Measurements from ENCODE around the gene APP. TPM values are rescaled to one million over a fixed set of nuclear protein-coding genes. Genes with fewer than 3 reads are reported as not detected.

The APP gene
- total RNA-seq, 2 donors from 2014 or later = 460 to 557 TPM

DNA sequence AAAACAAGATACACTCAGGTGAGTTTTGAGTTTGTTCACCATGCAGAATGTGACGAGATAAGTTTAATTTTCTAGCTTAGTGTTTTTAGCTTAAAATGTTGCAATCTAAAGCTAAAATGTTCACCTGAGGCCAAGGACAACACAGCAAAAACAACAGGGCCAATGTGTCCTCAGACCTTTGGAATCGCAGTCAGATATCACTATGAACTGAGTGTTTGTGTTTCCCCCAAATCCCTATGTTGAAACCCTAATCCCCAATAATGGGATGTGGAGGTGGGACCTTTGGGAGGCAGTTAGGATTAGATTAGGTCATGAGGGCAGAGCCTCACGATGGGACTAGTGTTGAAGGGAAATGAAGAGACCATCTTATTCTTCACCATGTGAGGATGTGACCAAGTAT lies 291.4 kb downstream of the APP start:
- no peak overlapping the region for H3K4me3 Mint-ChIP-seq
- H3K9me3 ChIP-seq (ENCODE audit: control insufficient read depth, low read length) = peaks cover 7% of the 10 kb centered on the region
- H3K27ac ChIP-seq (ENCODE audit: low read depth, low read length) = no peak overlapping the region
- H3K27me3 Mint-ChIP-seq (ENCODE audit: insufficient read depth) = no peaks in the 10 kb centered on the region
- no peaks in the 10 kb centered on the region for H3K4me1 ChIP-seq (ENCODE audit: control insufficient read depth, insufficient read depth, low read length)
- H3K36me3 Mint-ChIP-seq (ENCODE audit: low read depth) = peaks cover 59% of the 10 kb centered on the region
- no peaks in the 10 kb centered on the region for H3K27me3 ChIP-seq (ENCODE audit: control insufficient read depth, insufficient read depth, low read length, poor library complexity, severe bottlenecking)
- WGBS, 2 experiments (ENCODE audit: insufficient coverage in 1 of 2, insufficient read length in 1 of 2) = 100% methylated on average over 1 to 3 of the region's 3 CpGs
- no peak overlapping the region for H3K4me3 ChIP-seq (ENCODE audit: low read length)
- TF ChIP-seq CTCF (conservative IDR thresholded peaks at IDR 0.05) = no peak
- H3K4me1 Mint-ChIP-seq = peaks cover 3% of the 10 kb centered on the region
- no peak overlapping the region for H3K9ac ChIP-seq (ENCODE audit: extremely low read depth, low read length, poor library complexity, severe bottlenecking)
- peaks cover 13% of the 10 kb centered on the region for H3K9me3 Mint-ChIP-seq
- peaks cover 49% of the 10 kb centered on the region for H3K36me3 ChIP-seq (ENCODE audit: control insufficient read depth, insufficient read depth, low read length)
- H3K27ac Mint-ChIP-seq = no peak overlapping the region
- no peak for DNase-seq

DNA sequence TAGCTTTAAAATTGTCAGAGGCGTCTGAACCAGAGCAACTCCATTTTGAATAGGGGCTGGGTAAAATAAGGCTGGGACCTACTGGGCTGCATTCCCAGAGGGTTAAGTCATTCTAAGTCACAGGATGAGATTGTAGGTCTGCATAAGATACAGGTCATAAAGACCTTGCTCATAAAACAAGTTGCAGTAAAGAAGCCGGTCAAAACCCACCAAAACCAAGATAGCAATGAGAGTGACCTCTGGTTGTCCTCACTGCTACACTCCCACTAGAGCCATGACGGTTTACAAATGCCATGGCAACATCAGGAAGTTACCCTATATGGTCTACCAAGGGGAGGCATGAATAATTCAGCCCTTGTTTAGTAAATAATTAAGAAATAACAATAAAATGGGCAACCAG lies 292.2 kb downstream of the APP start:
- WGBS, 2 experiments (ENCODE audit: insufficient coverage in 1 of 2, insufficient read length in 1 of 2) = 88 to 100% methylated on average over 3 of the region's 3 CpGs
- peaks cover 45% of the 10 kb centered on the region for H3K36me3 ChIP-seq (ENCODE audit: control insufficient read depth, insufficient read depth, low read length)

DNA sequence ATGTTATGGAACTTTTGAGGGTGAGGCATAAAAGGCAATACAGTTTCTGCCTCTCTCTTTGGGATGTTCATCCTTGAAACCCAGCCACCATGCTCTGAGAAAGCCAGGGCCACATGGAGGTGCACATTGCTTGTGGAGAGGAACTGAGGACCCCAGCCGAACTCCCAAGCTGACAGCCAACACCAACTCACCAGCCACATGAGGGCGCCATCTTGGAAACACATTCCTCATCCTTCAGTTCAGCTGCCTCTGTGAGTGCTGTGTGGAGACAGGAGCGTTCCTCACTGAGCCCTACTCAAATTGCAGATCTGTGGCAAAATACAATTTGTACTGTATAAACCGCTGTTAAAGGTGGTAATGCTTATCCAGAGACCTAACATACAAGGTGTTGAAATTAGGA lies 298.3 kb downstream of the APP start:
- WGBS, 2 experiments (ENCODE audit: insufficient coverage in 1 of 2, insufficient read length in 1 of 2) = 88 to 100% methylated on average over 1 to 4 of the region's 4 CpGs
- no peak overlapping the region for H3K27ac ChIP-seq (ENCODE audit: low read depth, low read length)
- no peaks in the 10 kb centered on the region for H3K9me3 Mint-ChIP-seq

More for the DNA sequence above, 292.2 kb downstream of the APP start:
- TF ChIP-seq CTCF (conservative IDR thresholded peaks at IDR 0.05) = no peak
- Histone ChIP-seq H3K4me1 (ENCODE audit: control insufficient read depth, insufficient read depth, low read length) (no peaks in the 10 kb centered on the region), H3K9ac (ENCODE audit: extremely low read depth, low read length, poor library complexity, severe bottlenecking) (no peak overlapping the region), H3K27me3 (ENCODE audit: control insufficient read depth, insufficient read depth, low read length, poor library complexity, severe bottlenecking) (no peaks in the 10 kb centered on the region), H3K9me3 (ENCODE audit: control insufficient read depth, low read length) (peaks cover 7% of the 10 kb centered on the region), H3K27ac (ENCODE audit: low read depth, low read length) (no peak overlapping the region), H3K4me3 (ENCODE audit: low read length) (no peak overlapping the region)
- Mint-ChIP-seq H3K4me1 (peaks cover 3% of the 10 kb centered on the region), H3K36me3 (ENCODE audit: low read depth) (peaks cover 50% of the 10 kb centered on the region), H3K27me3 (ENCODE audit: insufficient read depth) (no peaks in the 10 kb centered on the region), H3K27ac (no peak overlapping the region), H3K4me3 (no peak overlapping the region), H3K9me3 (peaks cover 10% of the 10 kb centered on the region)
- no peak for DNase-seq

More for the DNA sequence above, 298.3 kb downstream of the APP start:
- H3K27me3 Mint-ChIP-seq (ENCODE audit: insufficient read depth) = no peaks in the 10 kb centered on the region
- H3K4me3 Mint-ChIP-seq = no peak overlapping the region
- peaks cover 19% of the 10 kb centered on the region for H3K36me3 Mint-ChIP-seq (ENCODE audit: low read depth)
- H3K9ac ChIP-seq (ENCODE audit: extremely low read depth, low read length, poor library complexity, severe bottlenecking) = no peak overlapping the region
- H3K9me3 ChIP-seq (ENCODE audit: control insufficient read depth, low read length) = no peaks in the 10 kb centered on the region
- H3K36me3 ChIP-seq (ENCODE audit: control insufficient read depth, insufficient read depth, low read length) = peaks cover 5% of the 10 kb centered on the region
- DNase-seq = peak; percentile 80
- no peaks in the 10 kb centered on the region for H3K4me1 ChIP-seq (ENCODE audit: control insufficient read depth, insufficient read depth, low read length)
- no peak overlapping the region for H3K27ac Mint-ChIP-seq
- no peaks in the 10 kb centered on the region for H3K27me3 ChIP-seq (ENCODE audit: control insufficient read depth, insufficient read depth, low read length, poor library complexity, severe bottlenecking)
- H3K4me3 ChIP-seq (ENCODE audit: low read length) = no peak overlapping the region
- TF ChIP-seq CTCF (conservative IDR thresholded peaks at IDR 0.05) = peak; percentile 40
- H3K4me1 Mint-ChIP-seq = no peaks in the 10 kb centered on the region

Measured in endodermal cell (in vitro differentiated cells).